C4-2B (cell line): Measurements from ENCODE around the gene GJA5.

Source experiments
- H3K27ac ChIP-seq: fragments of 450-650 bp; 2 replicates; pipeline ENCODE4 v1.5.1; 2017
- CTCF ChIP-seq: fragments of 450-650 bp; conservative IDR thresholded peaks from 2 replicates; pipeline ENCODE4 v1.5.1; 2017; ENCODE audit warnings: mild to moderate bottlenecking
- ZFX ChIP-seq: fragments of 450-650 bp; IDR thresholded peaks from 2 replicates; pipeline ENCODE4 v1.6.1; 2017

GJA5 gene

GRCh38 chr1:147794570-147794969, 34.2 kb upstream of the GJA5 start:
- TF ChIP-seq ZFX (no peak), CTCF (no peak)
- H3K27ac ChIP-seq = no peak overlapping the region

- no peak for TF ChIP-seq CTCF
- TF ChIP-seq ZFX = no peak
- H3K27ac ChIP-seq = no peak overlapping the region
These were observed 31.5 kb upstream of the GJA5 start for GRCh38 chr1:147791876-147792275.

GRCh38 chr1:147787765-147788164, 27.4 kb upstream of the GJA5 start:
- no peak overlapping the region for H3K27ac ChIP-seq
- TF ChIP-seq CTCF (no peak), ZFX (no peak)

- H3K27ac ChIP-seq = no peak overlapping the region
- no peak for TF ChIP-seq CTCF
- TF ChIP-seq ZFX = no peak
These were observed 26.1 kb upstream of the GJA5 start for GRCh38 chr1:147786536-147786935.

- no peak overlapping the region for H3K27ac ChIP-seq
- TF ChIP-seq CTCF (no peak), ZFX (no peak)
These were observed 25.5 kb upstream of the GJA5 start for GRCh38 chr1:147785794-147786506.

GRCh38 chr1:147784941-147785340, 24.5 kb upstream of the GJA5 start:
- no peak overlapping the region for H3K27ac ChIP-seq
- no peak for TF ChIP-seq CTCF
- no peak for TF ChIP-seq ZFX

- TF ChIP-seq CTCF (no peak), ZFX (no peak)
- no peak overlapping the region for H3K27ac ChIP-seq
These were observed 20.7 kb upstream of the GJA5 start for GRCh38 chr1:147781056-147781471.
